ENCODE data around the gene CCND2.

Gene CCND2

GRCh38 chr12:4289231-4289878, 15.8 kb downstream of the CCND2 start:
- DNase-seq (ENCODE audit: low read depth in 1 of 2, low spot score in 1 of 2), result no peak

GRCh38 chr12:4289998-4290790, 16.6 kb downstream of the CCND2 start:
- no peak for DNase-seq (ENCODE audit: low read depth in 1 of 2, low spot score in 1 of 2)

DNA sequence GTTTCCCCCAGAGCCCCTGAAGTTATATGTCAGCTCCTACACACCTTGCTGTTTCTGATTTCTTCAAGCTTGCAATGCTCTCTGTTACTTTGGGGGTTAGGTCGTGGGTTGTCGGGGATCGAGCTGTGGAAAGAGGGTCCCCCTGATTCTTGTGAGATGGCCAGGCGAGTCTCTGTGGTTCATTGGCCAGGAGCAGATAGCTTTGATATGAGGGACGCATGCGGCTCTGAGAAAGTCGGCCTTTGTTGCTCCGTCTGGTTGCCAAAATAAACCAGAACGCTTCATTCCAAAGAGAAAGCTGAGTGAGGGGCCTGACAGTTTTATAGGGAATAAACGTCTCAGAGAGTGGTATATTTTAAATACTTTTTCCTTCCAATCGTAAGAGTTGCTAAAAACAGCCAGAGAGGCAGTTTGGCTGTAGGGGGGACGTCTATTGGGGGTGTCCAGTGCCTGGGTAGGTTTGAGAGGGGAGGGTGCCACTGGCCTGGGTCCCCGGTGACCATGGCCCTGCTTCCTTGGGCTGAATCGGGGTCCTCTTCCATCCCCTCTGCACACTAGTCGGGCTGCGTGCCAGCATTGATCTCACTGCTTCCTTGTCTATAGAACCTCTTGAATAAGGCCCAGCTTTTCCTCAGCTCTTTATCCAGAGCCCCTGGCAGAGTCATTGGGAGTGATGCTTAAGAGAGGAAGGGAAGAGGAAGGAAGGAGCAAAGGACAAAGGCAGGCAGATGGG, 18.9 kb downstream of the CCND2 start:
- no peak for DNase-seq (ENCODE audit: low read depth in 1 of 2, low spot score in 1 of 2)

- DNase-seq (ENCODE audit: low read depth in 1 of 2, low spot score in 1 of 2), result peak in 1 of 2 donors; percentile 23
Measured at GRCh38 chr12:4293299-4293965, 19.9 kb downstream of the CCND2 start.

DNA sequence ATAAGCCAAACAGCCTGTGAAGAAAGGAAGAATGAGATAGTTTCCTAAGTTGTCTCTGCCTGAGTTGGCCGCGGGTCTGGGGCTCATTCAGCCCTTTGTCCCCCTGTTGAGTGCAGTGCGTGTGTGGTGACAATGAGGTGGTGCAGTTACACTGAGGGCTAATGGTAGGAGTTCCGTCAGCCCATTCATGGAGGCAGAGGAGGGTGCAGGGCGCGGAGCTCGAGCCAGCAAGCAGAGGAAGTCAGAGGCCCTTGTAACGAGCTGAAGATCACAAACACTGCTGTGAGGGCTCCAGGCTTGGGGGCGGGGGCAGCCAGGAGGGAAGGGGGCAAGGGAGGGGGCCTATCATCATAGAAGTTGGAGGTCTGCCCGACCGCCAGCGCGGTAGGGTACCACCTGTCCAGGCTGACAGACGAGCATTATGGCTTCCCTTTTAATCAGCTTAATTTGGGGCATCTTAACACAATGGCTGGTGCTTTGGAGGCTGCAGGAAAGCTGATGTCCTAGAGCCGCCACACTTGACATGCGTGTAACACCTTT, 20.5 kb downstream of the CCND2 start:
- no peak for DNase-seq (ENCODE audit: low read depth in 1 of 2, low spot score in 1 of 2)

DNA sequence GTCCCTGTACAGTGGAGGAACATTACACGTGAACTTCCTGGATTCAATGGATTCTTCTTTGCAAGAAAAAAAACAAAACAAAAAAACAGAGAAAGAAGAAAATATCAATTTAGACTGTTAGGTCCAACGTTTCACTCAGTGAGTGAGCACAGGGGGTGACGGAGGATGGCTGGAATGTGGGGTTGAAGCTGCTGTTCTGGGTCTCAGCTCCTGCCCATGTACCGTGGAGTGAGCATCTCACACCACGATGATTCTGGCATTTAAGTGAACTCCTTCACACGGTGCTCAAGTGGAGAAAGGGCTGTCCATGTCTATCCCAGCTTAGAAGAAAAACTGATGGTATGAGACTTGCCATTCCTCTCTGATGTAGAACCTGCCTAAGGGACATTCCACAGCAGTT, 23.2 kb downstream of the CCND2 start:
- DNase-seq (ENCODE audit: low read depth in 1 of 2, low spot score in 1 of 2), result no peak

DNA sequence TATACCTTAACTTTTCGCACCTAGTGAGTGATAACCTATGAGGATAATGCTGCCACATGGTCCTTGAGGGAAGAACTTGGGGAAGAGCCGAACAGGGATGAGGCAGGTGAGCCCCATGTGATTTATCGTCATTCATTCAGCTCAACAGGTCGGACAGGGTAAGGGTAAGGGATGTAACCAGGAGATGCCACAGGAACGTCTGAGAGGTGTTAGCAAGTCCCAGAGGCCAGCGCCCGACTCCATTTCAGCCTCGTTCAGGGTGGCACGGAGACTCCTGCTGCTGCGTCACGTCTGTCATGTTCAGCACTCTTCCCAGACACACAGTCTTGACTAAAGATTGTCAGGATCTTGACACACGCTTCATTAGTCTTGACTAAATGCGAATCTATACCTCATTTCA, 24.1 kb downstream of the CCND2 start:
- DNase-seq (ENCODE audit: low read depth in 1 of 2, low spot score in 1 of 2), result no peak

GRCh38 chr12:4300883-4301282, 27.3 kb downstream of the CCND2 start:
- DNase-seq (ENCODE audit: low read depth in 1 of 2, low spot score in 1 of 2), result no peak

DNA sequence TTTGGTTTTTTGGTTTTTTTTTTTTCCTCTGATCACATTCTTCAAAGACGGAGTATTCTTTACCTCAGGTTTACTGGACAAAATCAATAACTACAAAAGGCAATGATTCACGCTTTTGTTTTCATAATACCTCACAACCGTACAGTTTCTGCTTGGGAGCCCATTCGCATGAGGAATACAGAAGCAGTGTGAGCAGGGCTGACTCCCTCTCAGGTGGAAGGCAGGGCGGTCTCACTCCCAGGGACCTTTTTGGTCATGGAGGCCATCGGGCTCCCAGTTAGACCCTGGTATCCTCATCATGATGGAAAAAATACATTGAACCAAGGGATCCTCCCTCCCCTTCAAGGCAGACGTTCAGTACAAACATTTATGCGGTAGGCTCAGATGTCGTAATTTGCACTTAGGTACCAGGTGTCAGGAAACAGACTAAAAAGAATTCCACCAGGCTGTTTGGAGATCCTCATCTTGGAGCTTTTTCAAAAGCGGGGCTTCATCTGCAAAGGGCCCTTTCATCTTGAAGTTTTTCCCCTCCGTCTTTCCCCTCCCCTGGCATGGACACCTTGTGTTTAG, 28.5 kb downstream of the CCND2 start:
- DNase-seq (ENCODE audit: low read depth in 1 of 2, low spot score in 1 of 2), result no peak

DNA sequence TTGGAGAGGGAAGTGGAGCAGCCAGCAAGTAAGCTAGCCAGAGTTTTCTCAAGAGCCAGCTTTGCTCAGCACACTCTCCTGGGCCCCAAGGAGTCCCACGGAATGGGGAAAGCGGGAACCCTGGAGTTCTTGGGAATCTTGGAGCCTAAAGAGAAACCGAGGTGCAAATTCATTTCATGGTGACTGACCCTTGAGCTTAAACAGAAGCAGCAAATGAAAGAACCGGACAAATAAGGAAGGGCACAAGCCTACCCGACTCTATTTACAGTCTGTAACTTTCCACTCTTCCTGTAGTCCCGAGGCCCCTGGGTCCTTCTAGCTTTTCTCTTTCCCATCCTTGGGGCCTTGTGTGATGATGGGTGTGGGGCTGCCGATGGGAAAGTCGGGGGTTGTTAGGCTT, 29.3 kb downstream of the CCND2 start:
- no peak for DNase-seq (ENCODE audit: low read depth in 1 of 2, low spot score in 1 of 2)

DNA sequence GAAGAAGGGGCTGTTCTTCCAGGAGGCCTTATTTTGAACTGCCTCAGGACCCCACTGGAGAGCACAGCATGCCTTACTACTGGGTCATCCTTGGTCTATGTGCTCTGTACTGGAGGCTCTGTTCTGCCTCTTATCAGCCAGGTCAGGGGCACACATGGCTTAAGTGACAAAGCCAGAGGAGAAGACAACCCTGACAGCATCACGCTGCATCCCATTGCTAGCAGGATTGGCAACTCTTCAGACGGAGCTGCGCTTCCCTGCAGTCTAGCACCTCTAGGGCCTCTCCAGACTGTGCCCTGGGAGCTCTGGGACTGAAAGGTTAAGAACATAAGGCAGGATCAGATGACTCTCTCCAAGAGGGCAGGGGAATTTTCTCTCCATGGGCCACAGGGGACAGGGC, 30.2 kb downstream of the CCND2 start:
- DNase-seq (ENCODE audit: low read depth in 1 of 2, low spot score in 1 of 2), result no peak

DNA sequence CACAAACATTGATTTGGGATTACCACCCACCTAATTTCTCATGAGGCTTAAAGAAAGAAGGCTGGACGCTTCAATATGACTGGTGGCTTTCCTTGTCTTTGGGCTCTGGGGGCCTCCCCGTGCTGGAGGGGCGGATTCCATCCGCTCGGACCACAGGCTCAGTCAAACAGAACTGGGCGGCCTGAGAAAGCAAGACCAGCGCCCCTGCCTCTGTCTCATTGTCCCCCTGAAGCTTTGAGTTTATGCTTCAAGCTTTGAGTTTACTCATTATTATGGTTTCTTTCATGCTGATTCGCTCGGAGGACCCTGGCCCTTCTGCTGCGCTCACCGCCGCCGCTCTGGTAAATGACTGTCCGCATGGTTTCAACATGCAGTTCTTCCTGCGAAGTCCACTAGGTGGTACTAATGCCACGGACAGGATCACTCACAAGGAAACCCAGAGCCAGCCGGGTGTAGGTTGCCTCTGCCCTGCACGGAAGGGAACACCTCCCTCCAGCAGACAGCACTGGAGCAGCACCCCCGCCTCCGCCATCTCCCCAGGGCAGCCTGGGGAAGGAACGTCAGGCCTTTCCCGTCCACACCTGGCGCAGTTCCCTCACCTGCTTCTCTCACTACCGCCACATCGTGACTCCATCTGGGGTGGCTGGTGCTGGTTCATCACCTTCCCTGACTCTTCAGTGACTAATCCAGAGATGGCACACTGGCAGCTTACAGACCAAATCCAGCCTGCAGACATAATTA, 34.2 kb downstream of the CCND2 start:
- no peak for DNase-seq (ENCODE audit: low read depth in 1 of 2, low spot score in 1 of 2)

DNA sequence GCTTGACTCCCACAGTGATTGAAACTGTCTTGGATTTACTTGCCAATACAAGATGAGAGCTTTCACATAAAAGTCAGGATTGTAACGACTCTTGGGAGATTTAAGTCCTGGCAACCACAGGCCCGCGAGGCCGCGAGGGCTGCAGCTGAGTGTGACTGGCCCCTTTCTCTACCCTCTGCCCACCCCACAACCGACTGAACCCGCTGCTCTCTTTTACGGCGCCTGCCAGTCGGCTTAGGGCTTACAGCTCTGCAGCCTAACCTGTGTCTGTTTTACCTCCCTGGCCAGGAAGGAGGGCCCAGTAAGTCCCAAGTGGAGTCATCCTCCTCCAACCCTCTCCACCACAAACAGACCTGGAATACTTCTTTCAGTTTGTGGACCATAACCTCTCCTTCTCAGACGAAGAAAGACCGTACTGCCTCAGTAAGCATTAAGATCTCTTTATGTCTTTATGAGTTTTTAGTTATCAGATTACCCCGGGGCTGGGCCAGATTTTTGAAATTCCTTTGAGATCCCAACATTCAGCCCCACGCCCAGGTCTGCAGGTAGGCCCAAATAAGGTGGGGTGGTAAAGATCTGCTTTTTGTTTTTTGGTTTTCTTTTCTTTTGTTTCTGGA, 34.9 kb downstream of the CCND2 start:
- no peak for DNase-seq (ENCODE audit: low read depth in 1 of 2, low spot score in 1 of 2)

GRCh38 chr12:4311776-4312175, 38.2 kb downstream of the CCND2 start:
- DNase-seq (ENCODE audit: low read depth in 1 of 2, low spot score in 1 of 2), result no peak

DNA sequence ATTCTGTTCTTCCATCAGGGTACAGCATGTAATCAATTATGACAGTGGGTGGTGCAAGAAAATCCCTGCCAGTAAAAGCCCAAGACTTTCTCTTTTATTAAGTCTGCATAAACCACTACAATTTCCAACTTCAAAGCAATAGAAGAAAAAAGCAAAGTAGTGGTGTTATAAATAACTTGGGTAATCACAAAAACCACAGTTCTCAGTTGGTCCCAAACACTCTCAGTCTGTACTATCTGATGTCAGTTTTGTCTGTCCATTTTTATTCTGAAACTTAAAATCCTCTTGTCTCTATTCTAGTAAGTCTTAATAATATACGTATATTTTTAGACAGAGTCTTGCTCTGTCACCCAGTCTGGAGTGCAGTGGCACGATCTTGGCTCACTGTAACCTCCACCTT, 38.7 kb downstream of the CCND2 start:
- no peak for DNase-seq (ENCODE audit: low read depth in 1 of 2, low spot score in 1 of 2)

DNA sequence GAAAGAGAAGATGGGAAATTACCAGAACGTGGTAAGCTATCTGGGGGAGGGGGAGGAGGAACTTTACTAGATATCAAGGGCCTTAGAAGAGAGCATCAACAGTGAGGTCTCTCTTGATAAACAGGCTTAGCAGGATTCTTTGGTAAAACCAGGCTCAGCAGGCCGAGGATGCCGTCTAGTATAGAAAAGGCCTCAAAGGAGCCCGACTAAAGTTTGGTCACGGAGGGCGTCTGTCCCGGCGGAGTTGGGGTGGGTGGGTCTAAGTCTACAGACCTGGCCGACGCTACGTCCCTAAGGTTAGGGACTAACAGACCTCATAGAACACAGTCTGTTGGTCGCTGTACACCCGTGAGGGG, 46.9 kb downstream of the CCND2 start:
- no peak for DNase-seq (ENCODE audit: low read depth in 1 of 2, low spot score in 1 of 2)

DNA sequence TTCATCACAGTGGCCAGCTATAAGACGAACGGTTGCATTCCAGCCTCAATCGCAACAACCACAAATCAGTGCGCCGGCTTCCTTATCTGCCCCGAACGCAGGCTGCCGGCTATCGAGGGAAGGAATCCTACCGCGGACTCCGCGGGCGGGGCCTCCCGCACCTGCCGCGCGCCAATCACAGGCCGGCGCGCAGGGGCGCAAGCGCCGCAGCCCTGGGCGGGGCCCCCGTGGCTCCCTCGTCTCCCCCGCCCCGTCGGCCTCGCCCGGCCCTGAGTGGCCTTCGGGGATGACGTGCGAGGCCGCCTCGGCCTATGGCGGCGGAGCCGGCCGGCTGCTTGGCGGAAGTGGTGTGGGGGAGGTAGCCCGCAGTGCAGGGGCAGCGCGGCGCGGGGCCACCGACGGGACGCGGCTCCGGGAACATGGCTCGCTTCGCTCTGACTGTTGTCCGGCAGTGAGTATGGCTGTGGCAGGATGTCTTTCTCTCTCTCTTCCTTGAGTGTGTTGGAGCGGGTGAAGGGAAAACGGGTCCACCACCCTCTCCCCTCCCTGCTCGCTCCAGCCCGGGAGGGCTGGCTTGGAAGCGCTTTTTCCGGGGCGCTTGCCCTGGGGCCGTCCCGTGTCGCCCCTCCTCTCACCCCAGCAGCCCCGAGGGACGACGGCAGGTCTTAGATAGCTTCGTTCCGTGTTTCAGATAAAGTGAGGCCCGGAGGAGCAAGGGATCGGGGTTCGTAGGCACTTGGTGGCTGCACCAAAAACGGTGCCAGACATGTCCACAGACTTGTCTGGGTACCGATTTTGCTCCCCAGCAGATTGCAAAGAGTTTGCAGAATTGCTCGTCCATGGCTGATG, 47.5 kb downstream of the CCND2 start, which contains the start of gene TIGAR:
Gene TIGAR, plus strand, starts transcription at position 361 of the 849 bp plus-strand sequence. Its CDS starts 59 bp downstream, at position 420.
- DNase-seq (ENCODE audit: low read depth in 1 of 2, low spot score in 1 of 2), result peak; percentile 71 to 81

DNA sequence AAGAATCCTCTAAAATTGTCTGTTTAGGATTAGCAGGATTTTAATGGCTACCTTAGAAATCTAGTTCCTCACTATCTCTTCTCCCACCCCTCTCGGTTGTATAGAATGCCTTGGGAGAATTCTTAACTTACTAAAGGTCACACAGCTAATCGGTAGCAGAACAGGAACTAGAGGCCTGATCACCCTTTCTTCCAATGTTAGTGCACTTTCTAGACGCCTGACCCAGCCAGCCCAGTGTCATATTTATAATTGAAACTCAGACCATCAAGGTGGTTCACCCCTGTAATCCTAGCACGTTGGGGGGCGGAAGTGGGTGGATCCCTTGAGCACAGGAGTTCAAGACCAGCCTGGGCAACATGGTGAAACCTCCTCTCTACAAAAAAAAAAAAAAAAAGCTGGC, 49.2 kb downstream of the CCND2 start:
- DNase-seq (ENCODE audit: low read depth in 1 of 2, low spot score in 1 of 2), result no peak
